NCI-H524 treated with DMSO at 0.1 percent for 48 hours (cell line): Measurements from ENCODE around the gene NKX6-1.

ENCODE experiments used
- DNase-seq: peaks from one replicate; lab custom pipeline; 2025; lab: John Stamatoyannopoulos, UW

NKX6-1 gene

DNA sequence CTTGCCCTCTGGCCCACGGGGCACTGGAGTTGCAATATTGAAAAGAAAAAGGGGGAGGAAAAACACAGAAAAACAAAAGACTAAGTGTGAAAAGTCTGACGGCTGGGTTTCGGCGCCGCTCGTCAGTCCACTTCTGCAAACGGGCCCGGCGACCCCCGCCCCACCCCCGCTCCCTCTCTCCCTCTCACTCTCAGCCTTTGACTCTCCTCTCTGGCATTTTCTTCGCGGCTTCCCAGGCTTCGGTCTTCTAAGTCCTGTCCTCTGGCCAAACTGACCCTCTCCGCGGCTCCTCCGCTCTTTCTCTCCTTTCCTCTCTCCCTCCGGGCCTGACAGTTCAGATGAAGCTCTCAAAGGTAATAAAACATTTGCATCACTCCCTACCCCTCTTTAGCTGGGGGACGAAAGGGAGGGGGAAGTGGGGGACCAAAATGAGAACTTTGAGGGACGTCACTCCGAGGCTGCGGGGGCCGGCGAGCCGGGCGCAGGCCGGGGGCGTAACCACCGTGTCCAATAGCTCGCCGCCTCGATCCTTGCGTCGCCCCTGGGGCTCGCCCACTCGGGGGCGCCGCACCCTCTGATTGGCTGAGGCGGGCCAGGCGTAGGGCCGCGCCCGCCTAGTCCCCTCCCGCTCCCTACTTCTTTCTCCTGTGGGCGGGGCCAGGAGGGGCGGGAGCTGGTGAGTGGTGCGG lies at the start of gene NKX6-1:
Gene NKX6-1 (minus strand): TSS at position 358 of the 689 bp plus-strand sequence. CDS start 1,064 bp downstream, outside the sequence.
- peak; percentile 52 for DNase-seq

DNA sequence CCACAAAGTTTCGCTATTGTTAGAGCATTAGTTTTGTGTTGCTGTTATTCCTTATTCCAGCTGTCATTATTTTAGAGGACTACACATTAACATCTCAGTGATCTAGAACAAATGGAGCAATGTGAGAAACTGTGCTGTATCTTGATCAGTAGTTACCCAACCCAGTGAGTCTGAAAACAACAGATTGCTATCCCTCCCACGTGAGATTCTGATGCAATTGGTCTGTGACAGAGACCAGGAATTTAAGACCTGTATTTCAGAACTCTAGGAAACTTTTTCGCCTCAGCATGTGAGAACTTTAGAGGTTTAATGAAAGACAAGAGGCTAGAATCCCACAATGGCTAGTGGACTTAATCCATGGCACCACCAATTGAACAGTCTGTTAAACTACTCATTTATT lies 48.1 kb upstream of the NKX6-1 start:
- no peak for DNase-seq

GRCh38 chr4:84545093-84545492 lies 46.0 kb upstream of the NKX6-1 start:
- DNase-seq, result no peak

DNA sequence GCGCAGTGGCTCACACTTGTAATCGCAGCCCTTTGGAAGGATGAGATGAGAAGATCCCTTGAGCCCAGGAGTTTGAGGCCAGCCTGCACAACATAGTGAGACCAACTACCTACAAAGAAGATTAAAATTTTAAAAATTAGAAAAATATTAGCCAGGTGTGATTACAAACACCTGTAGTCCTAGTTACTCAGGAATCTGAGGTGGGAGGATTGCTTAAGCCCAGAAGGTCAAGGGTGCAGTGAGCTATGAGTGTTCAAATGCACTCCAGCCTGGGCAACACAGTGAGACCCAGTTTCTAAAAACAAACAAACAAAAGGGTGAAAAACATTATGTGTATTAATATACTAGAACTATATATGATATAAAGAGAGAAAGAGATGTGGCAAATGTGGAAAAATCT lies 36.8 kb upstream of the NKX6-1 start:
- no peak for DNase-seq

DNA sequence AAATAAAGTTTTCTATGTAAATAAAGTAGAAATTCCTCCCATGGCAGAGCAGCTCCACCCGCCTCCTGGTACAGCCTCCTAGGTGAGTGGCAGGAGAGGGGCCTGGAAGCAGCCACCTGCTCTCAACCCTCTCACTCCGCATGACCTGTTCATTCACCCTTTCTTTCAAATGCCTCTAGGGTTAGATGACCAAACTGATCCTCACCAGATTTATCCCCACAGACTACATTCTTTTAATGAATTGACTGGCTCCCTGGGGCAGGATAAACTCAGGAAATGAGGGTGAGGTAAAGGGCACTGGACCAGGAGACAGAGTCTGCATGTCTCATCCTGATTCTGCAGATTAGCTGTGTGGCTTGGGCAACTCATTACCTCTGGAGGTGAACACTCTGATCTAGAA lies 32.6 kb upstream of the NKX6-1 start:
- DNase-seq, result no peak

- DNase-seq, result no peak
Observed at GRCh38 chr4:84530871-84531270, 31.8 kb upstream of the NKX6-1 start.

GRCh38 chr4:84530454-84530853 lies 31.4 kb upstream of the NKX6-1 start:
- no peak for DNase-seq

GRCh38 chr4:84529169-84529751 lies 30.2 kb upstream of the NKX6-1 start:
- no peak for DNase-seq

GRCh38 chr4:84527391-84527790 lies 28.3 kb upstream of the NKX6-1 start:
- DNase-seq, result no peak

GRCh38 chr4:84515075-84515474 lies 16.0 kb upstream of the NKX6-1 start:
- DNase-seq, result no peak

- no peak for DNase-seq
Observed at GRCh38 chr4:84512277-84512676, 13.2 kb upstream of the NKX6-1 start.

DNA sequence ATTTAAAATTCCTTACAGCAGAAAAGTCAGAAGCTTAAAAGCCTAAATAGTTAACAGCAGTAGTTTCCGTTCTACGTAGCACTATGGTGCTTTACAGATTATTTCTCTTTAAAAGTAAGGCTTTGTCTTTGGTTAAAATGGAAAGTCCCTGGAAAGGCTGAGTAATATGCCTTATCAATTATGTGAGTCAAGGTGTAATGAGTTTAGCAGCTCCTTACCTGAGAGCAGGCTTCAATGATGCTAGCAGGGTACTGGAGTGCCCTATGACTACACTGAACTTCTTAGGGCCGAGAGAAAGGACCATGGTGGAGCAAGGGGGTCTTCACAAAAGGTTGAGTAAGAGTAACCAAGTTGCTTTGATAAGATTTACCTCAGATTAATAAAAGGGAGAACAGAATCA lies 12.6 kb upstream of the NKX6-1 start:
- DNase-seq, result no peak

- DNase-seq, result no peak
Observed at GRCh38 chr4:84507941-84508340, 8.8 kb upstream of the NKX6-1 start.

DNA sequence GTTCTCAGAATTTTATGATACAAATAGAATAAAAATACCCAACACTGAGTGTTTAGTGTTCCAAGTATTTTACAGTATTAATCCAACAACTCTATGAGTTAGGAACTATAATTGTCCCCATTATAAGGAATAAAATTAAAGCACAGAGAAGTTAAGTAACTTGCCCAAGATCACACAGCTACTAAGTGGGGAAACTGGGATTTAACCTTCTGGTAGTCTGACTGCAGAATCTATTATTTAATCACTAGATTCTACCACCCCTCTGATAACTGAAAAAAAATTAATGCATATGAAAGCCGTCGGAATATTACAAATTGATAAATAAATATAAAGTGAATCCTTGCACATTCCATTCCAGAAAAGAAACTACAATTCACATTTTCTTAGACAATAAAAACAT lies 5.7 kb upstream of the NKX6-1 start:
- no peak for DNase-seq

- no peak for DNase-seq
Observed at GRCh38 chr4:84503495-84504437, 4.7 kb upstream of the NKX6-1 start.

DNA sequence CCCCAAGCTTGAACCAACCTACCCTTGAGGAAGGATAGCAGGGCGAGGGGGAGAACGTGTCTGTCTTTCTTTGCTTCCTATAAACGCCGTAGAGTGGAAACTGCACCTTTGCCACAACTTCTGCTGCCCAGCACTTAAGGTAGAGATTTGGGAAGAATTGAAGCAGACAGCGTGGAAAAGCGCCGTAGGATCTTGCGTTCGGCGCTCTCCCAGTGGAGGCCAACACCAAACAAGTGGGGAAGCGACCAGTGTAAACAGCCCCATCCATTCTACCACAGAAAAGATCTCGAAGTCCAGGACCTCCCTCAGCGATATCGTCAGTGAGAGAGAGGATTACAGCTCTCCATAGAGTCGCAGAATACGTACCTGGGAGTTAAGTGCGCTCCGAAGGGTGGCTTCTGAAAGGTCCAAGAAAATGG lies 3.9 kb upstream of the NKX6-1 start:
- DNase-seq, result no peak

GRCh38 chr4:84502333-84502954 lies 3.4 kb upstream of the NKX6-1 start:
- DNase-seq, result no peak

DNA sequence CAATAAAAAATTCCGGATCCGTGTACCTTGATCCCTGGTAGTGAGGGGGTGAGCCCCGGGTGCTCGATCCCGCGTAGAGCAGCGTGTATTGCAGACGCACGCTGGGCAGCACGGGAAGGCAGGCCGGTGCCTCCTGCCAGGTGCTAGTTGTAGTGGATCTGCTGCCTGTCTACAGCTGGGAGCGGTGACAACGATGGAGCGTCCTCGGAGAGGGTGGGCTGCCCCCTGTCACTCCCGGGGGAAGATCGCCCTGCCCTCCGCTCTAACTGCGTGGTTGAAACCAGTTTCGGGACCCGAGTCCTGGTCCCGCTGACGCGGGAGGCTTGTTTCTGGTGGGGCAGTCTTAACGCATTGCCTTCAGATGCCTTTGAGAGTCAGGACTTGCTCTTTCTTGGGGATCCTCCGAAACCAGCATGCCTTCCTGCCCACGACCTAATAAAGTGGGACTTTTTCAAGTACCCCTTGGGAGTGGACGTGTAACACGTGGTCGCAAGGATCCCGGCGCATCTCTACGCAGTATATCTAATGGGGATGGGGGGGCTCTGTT lies 2.7 kb upstream of the NKX6-1 start:
- no peak for DNase-seq

DNA sequence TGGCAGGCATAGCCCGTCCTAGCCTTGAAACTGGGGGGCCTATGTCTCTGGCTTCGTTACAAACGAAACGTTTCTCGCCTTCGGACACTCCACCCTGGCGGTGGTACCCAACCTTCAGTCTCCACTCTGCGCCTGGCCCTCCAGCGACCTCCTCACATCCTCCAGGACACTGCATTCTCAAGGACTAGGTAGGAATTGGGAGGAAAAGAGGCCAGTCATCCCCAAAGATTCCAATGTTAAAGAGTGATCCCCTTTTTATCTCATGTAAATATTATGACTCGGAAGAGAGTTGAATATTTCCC lies 2.1 kb upstream of the NKX6-1 start:
- no peak for DNase-seq

- DNase-seq, result no peak
Observed at GRCh38 chr4:84500386-84501201, 1.5 kb upstream of the NKX6-1 start.

DNA sequence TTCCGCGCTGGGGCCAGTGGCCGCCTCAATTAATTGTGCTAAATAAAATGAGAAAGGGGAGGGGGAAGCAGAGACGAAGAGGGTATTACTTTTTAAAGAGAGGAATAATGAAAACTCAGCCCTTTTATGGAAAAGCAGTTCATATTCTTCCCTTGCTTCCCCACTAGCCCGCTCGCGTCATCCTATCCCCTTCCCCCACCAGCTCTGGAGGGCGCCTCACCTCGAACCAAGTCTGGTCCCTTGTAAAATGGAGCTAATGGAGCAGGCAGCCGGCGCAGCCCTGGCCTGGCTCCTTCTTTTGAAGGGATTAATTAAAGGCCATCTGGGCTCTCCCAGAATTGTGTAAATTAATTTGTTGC lies 511 bp upstream of the NKX6-1 start:
- DNase-seq, result peak; percentile 89
